Suprapubic skin (tissue), 4 donors: ENCODE measurements around the gene SLC26A4. TPM values are rescaled to one million over a fixed set of nuclear protein-coding genes. Genes with fewer than 3 reads are reported as not detected.

Experiments used
- DNase-seq, 2 donors: peaks; one replicate each; pipeline ENCODE4 v3.0.0-alpha.2; 2019; ENCODE audit warnings: low spot score in 2 of 2
- H3K27ac ChIP-seq: fragments of 200-600 bp; sonication (generic); one replicate; pipeline ENCODE4 v1.5.1; 2019
- H3K27me3 ChIP-seq: fragments of 200-600 bp; sonication (generic); one replicate; pipeline ENCODE4 v1.5.1; 2019
- H3K36me3 ChIP-seq: fragments of 200-600 bp; sonication (generic); one replicate; pipeline ENCODE4 v1.5.1; 2019
- H3K4me1 ChIP-seq: fragments of 200-600 bp; sonication (generic); one replicate; pipeline ENCODE4 v1.5.1; 2019
- H3K4me3 ChIP-seq: fragments of 200-600 bp; sonication (generic); one replicate; pipeline ENCODE4 v1.5.1; 2019; ENCODE audit warnings: mild to moderate bottlenecking
- H3K9me3 ChIP-seq: fragments of 200-600 bp; sonication (generic); one replicate; pipeline ENCODE4 v1.5.1; 2019
- CTCF ChIP-seq, 2 donors: fragments of 200-600 bp in 1 of 2; fragments of 450-650 bp in 1 of 2; sonication (generic) in 1 of 2; IDR thresholded peaks; one replicate each; pipeline ENCODE4 v1.5.1; 2016 to 2019; ENCODE audit warnings: antibody characterized with exemption in 2 of 2, mild to moderate bottlenecking in 1 of 2, moderate library complexity in 1 of 2
- EP300 ChIP-seq: sonication (generic); formaldehyde crosslinking; IDR thresholded peaks from one replicate; pipeline ENCODE4 v1.6.1; 2017; ENCODE audit warnings: antibody characterized with exemption
- POLR2A ChIP-seq, 2 donors: fragments of 450-650 bp; IDR thresholded peaks; one replicate each; pipeline ENCODE4 v1.6.1; 2017; ENCODE audit warnings: antibody characterized with exemption in 2 of 2, mild to moderate bottlenecking in 2 of 2, moderate library complexity in 2 of 2
- POLR2AphosphoS5 ChIP-seq, 3 donors: sonication (generic); formaldehyde crosslinking; IDR thresholded peaks; one replicate each; pipeline ENCODE4 v1.6.1; 2017; ENCODE audit warnings: antibody characterized with exemption in 3 of 3
- WGBS: methylation state at CpG from one replicate; pipeline ENCODE4 v1.1.5; 2018; 5-methylcytosine and 5-hydroxymethylcytosine counted together
- total RNA-seq, 4 donors: library from RNA; depleted of rRNA; stranded (reverse); fragments of >200 nt; gene quantifications; one replicate each; pipeline ENCODE4 v1.1.0, GENCODE V29; 2016

Gene SLC26A4
- total RNA-seq, 4 donors from 2014 or later, result 0.13 to 0.26 (median 0.24) TPM; not detected in 1

- Histone ChIP-seq H3K9me3 (no peaks in the 10 kb centered on the region), H3K27ac (no peak overlapping the region), H3K36me3 (no peaks in the 10 kb centered on the region), H3K4me1 (no peaks in the 10 kb centered on the region), H3K4me3 (no peak overlapping the region), H3K27me3 (no peaks in the 10 kb centered on the region)
- no peak for TF ChIP-seq CTCF (IDR thresholded peaks at IDR 0.05)
- no peak for TF ChIP-seq EP300
- TF ChIP-seq POLR2A (IDR thresholded peaks at IDR 0.05), result no peak
- no peak for TF ChIP-seq POLR2AphosphoS5 (IDR thresholded peaks at IDR 0.05)
- WGBS, result 87% methylated on average over 1 of the region's 1 CpG
- no peak for DNase-seq
Measured at GRCh38 chr7:107678110-107678753, 17.6 kb downstream of the SLC26A4 start.

GRCh38 chr7:107680478-107680877, 19.9 kb downstream of the SLC26A4 start:
- no peaks in the 10 kb centered on the region for H3K36me3 ChIP-seq
- no peak for DNase-seq
- H3K27ac ChIP-seq, result no peak overlapping the region
- no peaks in the 10 kb centered on the region for H3K4me1 ChIP-seq
- WGBS, result 79% methylated on average over 1 of the region's 1 CpG
- H3K27me3 ChIP-seq, result no peaks in the 10 kb centered on the region
- no peaks in the 10 kb centered on the region for H3K9me3 ChIP-seq
- no peak overlapping the region for H3K4me3 ChIP-seq
- TF ChIP-seq POLR2A (IDR thresholded peaks at IDR 0.05) (no peak), EP300 (no peak), POLR2AphosphoS5 (IDR thresholded peaks at IDR 0.05) (no peak), CTCF (IDR thresholded peaks at IDR 0.05) (no peak)

- Histone ChIP-seq H3K36me3 (no peaks in the 10 kb centered on the region), H3K27ac (no peak overlapping the region), H3K4me1 (no peaks in the 10 kb centered on the region), H3K4me3 (no peak overlapping the region), H3K27me3 (no peaks in the 10 kb centered on the region), H3K9me3 (no peaks in the 10 kb centered on the region)
- TF ChIP-seq CTCF (IDR thresholded peaks at IDR 0.05) (no peak), EP300 (no peak), POLR2A (IDR thresholded peaks at IDR 0.05) (no peak), POLR2AphosphoS5 (IDR thresholded peaks at IDR 0.05) (no peak)
- DNase-seq, result no peak
- WGBS, result 90% methylated on average over 5 of the region's 5 CpGs
Measured at GRCh38 chr7:107682886-107683285, 22.3 kb downstream of the SLC26A4 start.

- TF ChIP-seq POLR2AphosphoS5 (IDR thresholded peaks at IDR 0.05) (no peak), CTCF (IDR thresholded peaks at IDR 0.05) (no peak), POLR2A (IDR thresholded peaks at IDR 0.05) (no peak), EP300 (no peak)
- no peak overlapping the region for H3K27ac ChIP-seq
- DNase-seq, result no peak
- H3K27me3 ChIP-seq, result no peaks in the 10 kb centered on the region
- H3K4me1 ChIP-seq, result no peaks in the 10 kb centered on the region
- H3K4me3 ChIP-seq, result no peak overlapping the region
- 73% methylated on average over 2 of the region's 2 CpGs for WGBS
- H3K36me3 ChIP-seq, result no peaks in the 10 kb centered on the region
- no peaks in the 10 kb centered on the region for H3K9me3 ChIP-seq
Measured at GRCh38 chr7:107684287-107684686, 23.7 kb downstream of the SLC26A4 start.

- Histone ChIP-seq H3K27ac (no peak overlapping the region), H3K36me3 (no peaks in the 10 kb centered on the region), H3K4me3 (no peak overlapping the region), H3K4me1 (no peaks in the 10 kb centered on the region), H3K27me3 (no peaks in the 10 kb centered on the region), H3K9me3 (no peaks in the 10 kb centered on the region)
- 93% methylated on average over 1 of the region's 1 CpG for WGBS
- no peak for DNase-seq
- TF ChIP-seq POLR2A (IDR thresholded peaks at IDR 0.05) (no peak), EP300 (no peak), POLR2AphosphoS5 (IDR thresholded peaks at IDR 0.05) (no peak)
Measured at GRCh38 chr7:107684947-107685463, 24.4 kb downstream of the SLC26A4 start.
